ENCODE data around the gene CHAMP1. TPM values are rescaled to one million over a fixed set of nuclear protein-coding genes. Genes with fewer than 3 reads are reported as not detected.

The CHAMP1 gene
- total RNA-seq, 1 experiment from 2014 or later = 27.0 TPM

- no peak for DNase-seq (ENCODE audit: low read depth)
- in situ Hi-C loops (cut with HindIII; ENCODE audit: low pct_unique_long_range_greater_than_20kb, low sequenced_read_pairs) = no loop called here
Measured at GRCh38 chr13:114296448-114296847, 17.9 kb upstream of the CHAMP1 start.

- no peak for DNase-seq (ENCODE audit: low read depth)
- in situ Hi-C loops (cut with HindIII; ENCODE audit: low pct_unique_long_range_greater_than_20kb, low sequenced_read_pairs) = no loop called here
Measured at GRCh38 chr13:114296902-114297301, 17.4 kb upstream of the CHAMP1 start.

DNA sequence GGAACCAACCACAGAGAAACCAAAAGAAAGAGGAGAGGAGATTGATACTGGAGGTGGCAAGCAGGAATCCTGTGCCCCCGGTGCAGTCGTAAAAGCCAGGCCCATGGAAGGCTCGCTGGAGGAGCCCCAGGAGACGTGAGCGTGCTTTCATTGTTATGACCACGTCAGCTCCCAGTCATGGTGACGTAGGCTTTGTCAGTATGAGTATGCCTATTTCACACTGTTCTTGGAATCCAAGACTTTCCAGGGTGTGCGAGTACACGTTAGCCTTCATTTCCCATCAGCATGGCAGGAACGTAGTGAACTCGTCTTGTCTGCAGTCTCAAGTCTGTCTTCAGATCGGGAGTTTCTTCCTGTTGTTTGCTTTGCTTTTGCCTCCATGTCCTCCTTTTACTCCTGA is 15.4 kb upstream of the CHAMP1 start:
- DNase-seq (ENCODE audit: low read depth) = no peak
- in situ Hi-C loops (cut with HindIII; ENCODE audit: low pct_unique_long_range_greater_than_20kb, low sequenced_read_pairs) = no loop called here

DNA sequence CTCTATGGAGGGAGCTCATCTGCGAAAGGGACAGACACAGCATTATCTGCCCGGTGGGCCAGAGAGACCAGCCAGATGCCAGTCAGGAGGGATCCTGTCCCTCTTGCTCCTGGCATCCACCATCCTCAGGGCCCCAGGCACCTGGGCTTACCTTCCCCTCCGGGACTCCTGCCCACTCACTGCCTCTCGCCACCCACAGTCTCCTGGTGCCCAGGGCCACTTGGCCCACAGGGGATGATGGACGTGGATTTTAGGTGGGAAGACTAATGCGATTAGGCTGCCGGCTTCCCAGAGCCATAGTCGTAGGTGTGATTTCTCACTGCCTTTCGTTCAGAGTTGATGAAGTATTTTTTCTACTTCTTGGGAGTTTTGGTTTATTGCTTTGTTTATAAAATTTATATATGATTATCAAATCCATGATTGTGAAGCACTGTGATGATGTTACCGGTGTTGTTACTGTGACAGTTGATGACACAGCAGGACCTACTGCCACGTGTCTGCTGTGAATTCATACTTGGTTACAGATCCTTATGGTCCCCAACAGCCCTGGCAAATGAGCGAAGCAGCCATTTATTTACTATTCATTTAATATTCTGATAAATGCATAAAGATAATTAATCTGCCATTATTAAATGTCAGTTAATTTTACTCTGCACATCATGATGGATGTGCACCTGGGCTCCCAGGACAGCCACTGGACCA is 14.5 kb upstream of the CHAMP1 start:
- in situ Hi-C loops (cut with HindIII; ENCODE audit: low pct_unique_long_range_greater_than_20kb, low sequenced_read_pairs) = no loop called here
- no peak for DNase-seq (ENCODE audit: low read depth)

DNA sequence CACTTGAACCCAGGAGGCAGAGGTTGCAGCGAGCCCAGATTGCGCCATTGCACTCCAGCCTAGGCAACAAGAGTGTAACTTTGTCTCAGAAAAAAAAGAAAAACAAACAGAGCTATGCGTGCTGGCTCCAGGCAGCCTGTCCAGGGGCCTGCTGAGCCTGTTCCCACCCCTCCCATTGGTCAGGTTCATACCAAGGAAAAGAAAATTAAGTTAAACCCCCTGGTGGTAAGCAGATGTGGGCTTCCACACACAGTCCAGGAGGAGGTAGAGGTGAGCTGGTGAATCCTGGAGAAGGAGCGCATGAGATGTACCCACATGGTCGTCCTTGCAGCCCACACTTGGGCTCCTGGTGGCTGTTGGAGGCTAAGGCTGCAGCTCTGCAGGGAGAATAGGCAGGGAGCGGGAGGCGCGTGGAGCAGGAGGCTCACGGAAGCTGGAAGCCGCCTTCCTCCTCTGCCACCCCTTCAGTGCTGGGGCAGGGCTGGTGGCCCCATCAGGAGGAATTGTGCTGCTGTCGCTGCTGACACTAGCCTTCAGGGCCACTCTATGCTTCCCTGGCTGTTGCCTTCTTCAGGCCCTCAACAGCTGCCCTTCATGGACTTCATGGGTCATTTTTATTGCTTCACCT is 10.5 kb upstream of the CHAMP1 start:
- in situ Hi-C loops (cut with HindIII; ENCODE audit: low pct_unique_long_range_greater_than_20kb, low sequenced_read_pairs) = no loop called here
- DNase-seq (ENCODE audit: low read depth) = no peak

DNA sequence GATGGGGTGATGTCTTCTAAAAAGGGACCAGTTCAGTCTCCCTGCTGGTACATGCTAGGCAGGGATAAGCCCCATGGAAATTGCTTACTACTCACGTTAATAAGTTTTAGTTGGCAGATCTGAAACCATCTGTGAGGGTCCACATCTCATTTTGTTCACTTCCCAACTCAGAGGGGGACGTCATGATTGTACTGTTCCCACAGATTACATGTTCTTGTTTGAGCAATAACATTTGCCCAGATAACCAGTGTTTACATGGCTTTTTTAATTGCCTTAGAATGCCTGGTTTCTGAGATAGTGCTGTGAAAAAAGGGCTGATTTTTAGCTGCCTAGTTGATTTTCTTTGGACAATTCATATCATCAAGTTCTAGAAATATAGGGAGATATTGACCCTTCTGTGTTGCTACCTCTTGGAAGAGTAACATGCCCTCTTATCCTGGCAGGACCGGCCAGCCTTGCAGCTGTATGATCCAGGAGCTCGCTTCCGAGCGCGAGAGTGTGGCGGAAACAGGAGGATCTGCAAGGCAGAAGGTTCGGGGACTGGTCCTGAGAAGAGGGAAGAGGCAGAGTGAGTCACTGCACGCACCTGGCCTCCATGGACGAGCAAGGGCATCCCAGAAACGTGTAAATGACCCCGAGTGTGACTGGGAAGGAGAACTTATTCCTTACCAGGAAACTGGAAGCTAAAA is 9.8 kb upstream of the CHAMP1 start:
- in situ Hi-C loops (cut with HindIII; ENCODE audit: low pct_unique_long_range_greater_than_20kb, low sequenced_read_pairs) = no loop called here
- no peak for DNase-seq (ENCODE audit: low read depth)

- DNase-seq (ENCODE audit: low read depth) = no peak
- in situ Hi-C loops (cut with HindIII; ENCODE audit: low pct_unique_long_range_greater_than_20kb, low sequenced_read_pairs) = no loop called here
Measured at GRCh38 chr13:114309086-114309485, 5.2 kb upstream of the CHAMP1 start.

GRCh38 chr13:114309806-114310410 is 4.4 kb upstream of the CHAMP1 start:
- DNase-seq (ENCODE audit: low read depth) = no peak
- in situ Hi-C loops (cut with HindIII; ENCODE audit: low pct_unique_long_range_greater_than_20kb, low sequenced_read_pairs) = no loop called here

DNA sequence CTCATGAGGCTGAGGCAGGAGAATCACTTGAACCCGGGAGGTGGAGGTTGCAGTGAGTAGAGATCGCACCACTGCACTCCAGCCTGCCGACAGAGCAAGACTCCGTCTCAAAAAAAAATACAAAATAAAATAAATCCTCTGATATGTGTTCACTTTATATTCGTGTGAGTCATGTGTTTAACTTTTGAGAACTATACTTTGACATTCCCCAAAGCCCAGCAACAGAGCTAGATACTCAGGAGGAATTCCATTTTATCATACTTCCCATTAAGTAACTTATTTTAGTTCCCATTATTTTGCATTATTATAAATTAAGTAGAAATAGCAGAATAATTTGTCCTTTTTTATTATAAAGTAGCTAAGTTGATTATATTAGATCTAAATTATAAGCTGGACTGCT is 3.3 kb upstream of the CHAMP1 start:
- no peak for DNase-seq (ENCODE audit: low read depth)
- in situ Hi-C loops (cut with HindIII; ENCODE audit: low pct_unique_long_range_greater_than_20kb, low sequenced_read_pairs) = no loop called here

DNA sequence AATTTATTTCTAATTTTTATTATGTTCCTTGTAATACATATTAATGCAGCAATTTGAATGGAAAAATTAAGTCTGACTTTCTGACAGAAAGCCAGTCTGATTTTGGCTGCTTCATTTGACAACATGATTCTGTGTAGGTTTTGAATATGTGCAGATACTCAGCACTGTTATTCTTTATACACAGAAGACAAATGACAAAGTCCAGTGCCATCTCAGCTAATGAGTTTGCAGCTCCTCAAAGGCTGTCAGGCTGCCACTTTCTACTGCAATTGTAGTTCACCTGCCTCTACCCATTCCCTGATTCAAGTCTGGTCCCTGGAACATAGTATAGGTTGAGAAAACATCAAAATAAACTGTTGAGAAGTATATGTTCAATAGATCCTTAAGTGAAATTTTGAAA is 2.9 kb upstream of the CHAMP1 start:
- in situ Hi-C loops (cut with HindIII; ENCODE audit: low pct_unique_long_range_greater_than_20kb, low sequenced_read_pairs) = no loop called here
- no peak for DNase-seq (ENCODE audit: low read depth)

DNA sequence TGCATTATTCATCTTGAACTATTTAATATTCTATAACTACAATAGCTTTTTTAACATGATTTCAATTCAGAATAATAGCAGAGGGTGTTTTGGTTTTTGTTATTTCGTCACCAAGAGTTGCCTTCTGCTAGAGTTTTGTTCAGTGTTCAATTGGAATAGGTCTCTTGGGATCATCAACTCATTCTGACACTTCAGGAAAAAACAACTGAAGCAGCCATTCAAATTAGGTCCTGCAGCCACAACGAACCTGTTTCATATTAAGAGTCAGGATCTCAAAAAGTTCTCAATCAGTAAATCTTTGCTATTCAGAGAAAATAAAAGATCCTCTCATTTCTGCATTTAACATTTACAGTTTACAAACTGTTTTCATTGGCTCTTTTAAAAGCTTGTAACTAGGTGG is 2.4 kb upstream of the CHAMP1 start:
- in situ Hi-C loops (cut with HindIII; ENCODE audit: low pct_unique_long_range_greater_than_20kb, low sequenced_read_pairs) = no loop called here
- no peak for DNase-seq (ENCODE audit: low read depth)

DNA sequence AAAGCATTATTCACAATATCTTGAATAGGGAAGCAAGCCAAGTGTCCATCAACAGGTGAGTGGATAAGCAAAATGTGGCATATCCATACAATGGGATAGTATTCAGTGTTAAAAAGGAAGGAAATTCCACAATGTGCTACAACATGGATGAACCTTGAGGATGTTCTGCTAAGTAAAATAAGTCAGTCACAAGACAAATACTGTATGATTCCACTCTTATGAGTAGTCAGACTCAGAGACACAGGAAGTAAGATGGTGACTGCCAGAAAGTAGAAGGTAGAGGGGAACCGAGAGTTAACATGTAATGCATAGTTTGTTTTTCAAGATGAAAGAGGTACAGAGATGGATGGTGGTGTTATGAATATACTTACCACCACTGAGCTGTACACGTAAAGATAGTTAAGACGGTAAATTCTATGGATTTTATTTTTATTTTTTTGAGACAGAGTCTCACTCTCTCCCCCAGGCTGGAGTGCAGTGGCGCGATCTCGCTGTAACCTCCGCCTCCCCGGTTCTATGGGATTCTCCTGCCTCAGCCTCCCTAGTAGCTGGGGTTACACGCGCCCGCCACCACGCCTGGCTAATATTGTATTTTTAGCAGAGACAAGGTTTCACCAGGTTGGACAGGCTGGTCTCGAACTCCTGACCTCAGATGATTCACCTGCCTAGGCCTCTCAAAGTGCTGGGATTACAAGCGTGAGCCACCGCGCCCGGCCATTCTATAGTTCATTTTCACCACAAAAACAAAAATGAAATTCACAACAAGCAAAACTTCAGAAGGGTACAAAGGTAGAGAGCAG is 1.0 kb upstream of the CHAMP1 start:
- no peak for DNase-seq (ENCODE audit: low read depth)
- in situ Hi-C loops (cut with HindIII; ENCODE audit: low pct_unique_long_range_greater_than_20kb, low sequenced_read_pairs) = no loop called here

DNA sequence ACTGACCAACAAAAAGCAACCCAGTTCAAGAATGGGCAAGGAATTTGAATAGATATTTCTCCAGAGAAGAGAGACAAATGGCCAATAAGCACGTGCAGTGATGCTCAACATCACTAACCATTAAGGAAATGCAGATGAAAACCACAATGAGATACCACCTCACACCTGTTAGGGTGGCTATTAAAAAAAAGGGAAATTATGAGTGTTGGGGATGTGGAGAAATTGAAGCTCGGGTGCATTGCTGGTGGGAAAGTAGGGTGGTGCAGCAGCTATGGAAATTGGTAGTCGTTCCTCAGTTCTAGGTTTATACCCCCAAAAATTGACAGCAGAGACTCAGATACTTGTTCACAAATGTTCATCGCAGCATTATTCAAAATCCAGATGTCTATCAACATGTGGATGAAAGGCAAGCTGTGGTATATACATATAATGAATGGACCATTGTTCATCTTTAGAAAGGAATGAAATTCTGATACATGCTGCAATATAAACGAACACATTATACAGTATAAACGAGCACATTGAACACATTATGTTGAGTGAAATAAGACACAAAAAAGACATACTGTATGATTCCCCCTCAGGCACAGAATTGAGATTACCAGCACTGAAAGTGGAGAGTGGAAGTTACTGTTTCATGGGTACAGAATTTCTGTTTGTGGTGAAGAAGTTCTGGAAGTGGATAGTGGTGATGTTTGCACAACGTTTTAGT is 927 bp downstream of the CHAMP1 start:
- DNase-seq (ENCODE audit: low read depth) = no peak
- in situ Hi-C loops (cut with HindIII; ENCODE audit: low pct_unique_long_range_greater_than_20kb, low sequenced_read_pairs) = no loop called here

- DNase-seq (ENCODE audit: low read depth) = no peak
Measured at GRCh38 chr13:114318624-114319023, 4.3 kb downstream of the CHAMP1 start.

GRCh38 chr13:114319441-114319913 is 5.2 kb downstream of the CHAMP1 start:
- no peak for DNase-seq (ENCODE audit: low read depth)

More at GRCh38 chr13:114318624-114319023, 4.3 kb downstream of the CHAMP1 start:
- in situ Hi-C loops (cut with HindIII; ENCODE audit: low pct_unique_long_range_greater_than_20kb, low sequenced_read_pairs) = no loop called here

DNA sequence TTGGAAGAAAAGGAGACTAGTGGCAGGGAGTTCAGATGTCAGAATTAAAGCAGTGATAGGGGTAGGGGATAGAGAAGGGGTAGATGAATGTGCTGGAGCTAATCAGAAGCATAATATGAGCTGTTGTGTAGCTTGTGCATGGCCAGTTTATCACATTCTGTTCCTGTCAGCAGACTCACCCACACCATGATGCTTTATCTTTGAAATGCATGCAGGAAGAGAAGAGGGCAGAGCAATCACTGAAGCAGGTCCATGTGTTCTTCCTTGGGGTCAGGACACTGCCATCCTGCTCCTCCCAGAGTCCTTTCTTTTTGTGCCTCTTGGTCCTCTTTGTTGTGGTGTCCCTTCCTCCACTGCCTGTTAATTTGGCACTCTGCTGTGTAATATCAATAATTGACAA is 5.8 kb downstream of the CHAMP1 start:
- no peak for DNase-seq (ENCODE audit: low read depth)
- in situ Hi-C loops (cut with HindIII; ENCODE audit: low pct_unique_long_range_greater_than_20kb, low sequenced_read_pairs) = no loop called here

More at GRCh38 chr13:114319441-114319913, 5.2 kb downstream of the CHAMP1 start:
- in situ Hi-C loops (cut with HindIII; ENCODE audit: low pct_unique_long_range_greater_than_20kb, low sequenced_read_pairs) = no loop called here

DNA sequence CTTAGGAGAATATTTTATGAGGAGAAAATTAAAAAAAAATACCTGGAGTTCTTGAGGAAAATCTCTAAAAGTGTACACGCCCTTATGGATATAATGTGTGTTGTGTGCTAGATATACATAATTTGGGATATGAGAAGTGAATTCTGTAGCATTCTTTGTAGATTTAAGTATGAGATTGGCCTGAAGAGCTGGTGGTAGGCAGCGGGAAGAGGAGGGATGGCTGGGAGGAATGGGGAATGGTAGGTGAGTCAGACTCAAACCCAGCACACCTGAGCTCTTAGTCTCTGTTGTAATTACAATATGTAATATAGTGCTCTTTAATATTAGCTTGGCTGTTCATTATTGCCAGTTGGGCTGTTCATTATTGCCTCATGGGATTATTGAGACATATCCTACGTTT is 7.0 kb downstream of the CHAMP1 start:
- no peak for DNase-seq (ENCODE audit: low read depth)
- in situ Hi-C loops (cut with HindIII; ENCODE audit: low pct_unique_long_range_greater_than_20kb, low sequenced_read_pairs) = no loop called here

- in situ Hi-C loops (cut with HindIII; ENCODE audit: low pct_unique_long_range_greater_than_20kb, low sequenced_read_pairs) = no loop called here
- no peak for DNase-seq (ENCODE audit: low read depth)
Measured at GRCh38 chr13:114323349-114323748, 9.0 kb downstream of the CHAMP1 start.
